RKO (cell line): ENCODE results near the gene MAD1L1.

Experiments
- DNase-seq: peaks from one replicate; pipeline ENCODE4 v3.0.0-alpha.2; 2016; ENCODE audit warnings: low spot score

The MAD1L1 gene

DNA sequence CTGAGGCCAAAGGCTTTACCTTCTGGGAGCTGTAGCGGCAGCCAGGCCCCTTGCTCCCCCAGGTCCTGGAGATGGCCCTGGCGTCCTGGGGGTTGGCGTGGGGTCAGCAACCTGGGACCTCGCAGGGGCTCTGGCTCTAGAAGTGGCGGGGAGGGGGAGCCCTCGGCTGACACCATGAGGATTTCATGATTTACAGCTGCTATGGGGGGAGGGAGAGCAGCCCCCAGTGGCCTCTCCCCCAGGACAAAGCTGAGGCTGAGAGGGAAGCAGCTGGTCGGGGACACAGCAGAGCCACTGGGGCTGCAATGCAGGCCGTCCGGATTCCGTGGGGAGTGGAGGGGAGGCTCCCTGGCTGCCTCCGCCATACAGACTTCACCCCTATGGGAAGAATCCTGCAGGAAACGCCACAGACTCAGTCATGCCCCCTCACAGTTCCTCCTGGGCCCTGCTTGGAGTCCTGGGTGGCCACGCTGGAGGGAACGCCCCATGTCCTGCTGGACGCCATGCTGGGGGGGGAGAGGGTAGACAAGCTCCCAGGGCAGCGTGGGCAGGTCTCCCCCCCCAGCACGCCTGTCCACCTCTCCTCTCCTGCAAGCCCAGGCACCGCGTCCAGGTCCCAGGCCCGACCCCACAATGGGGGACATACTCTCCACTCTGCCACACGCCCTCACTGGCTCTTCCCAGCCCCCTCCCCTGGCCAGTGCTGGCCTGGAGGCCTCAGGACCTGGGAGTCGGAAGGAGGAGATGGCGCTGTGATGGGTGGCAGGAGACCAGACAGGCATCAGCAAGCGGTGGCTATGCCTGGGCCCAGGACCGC lies 319.1 kb downstream of the MAD1L1 start:
- no peak for DNase-seq

DNA sequence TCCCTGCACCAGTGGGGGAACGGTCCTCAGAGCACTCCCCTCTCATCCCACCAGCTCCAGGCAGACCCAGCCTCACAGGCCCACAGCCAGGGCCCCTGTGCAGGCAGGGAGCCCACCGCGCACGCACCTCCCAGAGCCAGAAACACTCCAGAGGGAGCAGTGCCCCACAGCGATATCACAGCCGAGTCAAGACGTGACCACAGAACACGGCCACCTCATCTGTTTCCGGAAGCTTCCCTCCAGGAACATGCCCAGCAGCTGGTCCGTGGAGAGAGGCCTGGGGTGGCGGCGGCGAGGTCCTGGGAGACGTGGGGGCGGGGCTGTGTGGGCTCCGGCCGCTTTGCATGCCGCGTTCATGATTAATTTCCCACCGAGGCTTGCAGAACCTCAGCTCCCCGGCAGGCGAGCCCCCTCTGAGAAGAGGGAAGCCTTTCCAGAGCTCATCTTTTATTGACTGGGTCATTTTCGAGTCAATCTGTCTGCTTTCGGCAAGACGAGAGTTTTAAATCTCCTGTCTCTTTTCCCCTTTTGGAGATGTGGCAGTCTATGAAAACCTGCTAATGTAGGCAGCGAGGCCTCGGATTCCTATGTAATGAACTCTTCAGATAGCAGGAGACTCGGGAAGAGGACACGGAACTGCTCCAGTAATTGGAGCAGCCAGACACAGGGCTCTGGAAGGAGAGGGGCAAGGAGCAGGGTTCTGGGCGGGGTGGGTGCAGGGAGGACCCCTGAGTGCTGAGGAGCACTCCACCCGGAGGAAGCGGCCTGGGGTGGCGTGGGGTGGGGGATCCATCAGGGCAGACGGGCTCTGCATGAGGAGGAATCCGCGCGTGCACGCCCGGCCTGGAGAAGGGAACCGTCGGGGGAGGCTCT lies 319.9 kb downstream of the MAD1L1 start:
- no peak for DNase-seq

DNA sequence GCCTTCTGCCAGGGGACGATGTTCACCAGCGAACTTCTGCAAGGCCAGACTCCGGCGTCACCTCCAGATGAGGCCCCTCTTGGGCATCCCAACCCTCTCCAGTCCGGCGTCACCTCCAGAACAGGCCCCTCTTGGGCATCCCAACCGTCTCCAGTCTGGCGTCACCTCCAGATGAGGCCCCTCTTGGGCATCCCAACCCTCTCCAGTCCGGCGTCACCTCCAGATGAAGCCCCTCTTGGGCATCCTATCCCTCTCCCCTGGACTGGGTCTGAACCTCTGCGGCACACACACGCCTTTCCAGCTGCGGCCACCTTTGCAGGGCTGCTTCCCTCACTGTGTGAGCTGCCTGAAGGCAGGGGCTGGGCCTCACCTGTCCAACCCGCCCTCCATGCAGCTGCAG lies 321.2 kb downstream of the MAD1L1 start:
- DNase-seq, result no peak

DNA sequence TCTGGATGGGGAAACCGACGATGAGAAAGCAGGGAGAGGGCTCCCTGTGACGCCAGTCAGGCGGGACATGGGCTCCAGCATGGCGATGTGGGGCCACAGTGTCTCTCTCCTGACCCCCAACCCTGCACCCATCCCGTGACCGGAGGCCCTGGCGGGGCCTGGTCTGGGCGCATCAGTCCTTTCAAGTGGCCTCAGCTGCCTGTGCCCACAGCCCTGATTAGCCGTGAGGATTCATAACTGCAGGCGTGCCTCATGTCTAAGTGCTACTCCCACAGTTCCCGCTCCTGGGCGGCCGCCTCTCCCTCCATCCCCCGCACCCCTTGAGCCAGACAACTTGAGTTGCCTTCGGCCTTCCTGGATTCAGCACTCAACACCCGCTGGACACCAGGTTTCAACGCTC lies 321.9 kb downstream of the MAD1L1 start:
- no peak for DNase-seq

DNA sequence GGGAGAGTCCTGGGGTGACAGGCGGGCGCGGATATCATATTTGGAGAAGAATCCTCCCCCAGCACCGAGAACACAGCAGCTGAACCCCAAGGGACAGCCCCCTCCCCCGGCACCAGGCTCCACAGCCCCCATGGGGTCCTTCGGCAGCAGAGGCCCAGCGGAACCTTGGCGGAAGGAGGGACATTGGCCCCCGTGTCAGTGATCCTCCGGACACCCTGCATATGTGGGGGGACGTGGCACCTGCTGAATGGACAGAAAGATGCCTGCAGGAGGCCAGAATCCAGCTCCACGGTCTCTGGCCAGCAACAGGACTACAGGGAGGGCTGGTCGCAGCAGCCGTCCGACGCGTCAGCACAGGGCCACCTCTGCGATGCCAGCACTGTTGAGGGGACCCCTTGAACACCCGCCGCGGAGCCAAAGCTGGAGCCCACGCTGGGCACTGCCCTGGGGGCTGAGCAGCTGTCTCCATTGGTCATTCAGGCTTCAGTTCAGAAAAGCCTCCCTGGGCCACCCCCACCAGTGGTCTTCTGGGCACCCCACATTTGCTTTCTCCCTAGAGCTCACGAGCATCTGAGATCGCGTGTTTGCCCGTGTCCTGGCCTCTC lies 322.6 kb downstream of the MAD1L1 start:
- DNase-seq, result no peak

DNA sequence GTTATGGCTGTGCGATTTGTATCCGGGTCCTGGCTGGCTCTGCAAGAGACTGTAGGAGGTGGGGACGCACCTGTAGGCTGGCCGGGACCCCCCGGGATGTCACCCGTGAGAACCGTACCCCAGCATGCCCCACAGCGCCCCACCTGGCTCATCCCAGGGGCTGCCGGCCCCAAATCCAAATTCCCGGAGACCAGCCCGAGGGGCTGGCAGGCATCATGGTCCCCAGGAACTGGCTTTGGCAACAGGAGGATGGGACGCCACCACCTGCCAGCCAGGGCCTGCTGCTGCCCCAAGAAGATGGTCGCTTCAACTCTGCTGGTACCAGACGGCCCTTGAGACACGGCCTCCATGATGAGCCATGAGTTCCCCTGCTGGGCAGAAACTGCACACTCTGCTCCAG lies 323.3 kb downstream of the MAD1L1 start:
- no peak for DNase-seq

DNA sequence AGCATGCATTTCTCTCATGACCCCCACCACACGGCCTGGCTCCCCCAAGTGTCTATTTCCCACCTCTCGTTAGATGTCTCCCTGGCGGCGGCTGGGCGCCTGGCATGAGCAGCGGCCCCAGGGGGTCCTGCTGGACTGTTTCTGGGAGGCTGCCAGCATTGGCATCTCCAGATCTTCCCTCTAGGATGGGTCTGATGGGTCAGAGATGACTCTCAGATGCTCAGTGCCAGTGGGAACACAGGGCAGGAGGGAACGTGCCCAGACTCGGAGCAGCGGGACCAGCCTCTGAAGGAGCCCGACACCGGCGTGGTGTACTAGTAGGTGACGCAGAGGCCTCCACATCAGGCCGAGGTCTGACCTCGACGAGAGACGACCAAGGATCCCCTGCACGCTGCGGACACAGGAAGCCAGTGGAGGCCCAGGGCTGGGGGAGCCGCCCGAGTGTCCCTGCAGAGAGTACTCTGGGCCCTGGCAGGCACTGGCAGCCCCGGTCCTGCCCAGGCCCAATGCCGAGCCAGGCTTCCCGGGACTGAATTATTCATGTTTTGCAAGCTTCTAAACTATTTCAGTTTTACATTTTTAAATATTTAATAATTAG lies 323.8 kb downstream of the MAD1L1 start:
- no peak for DNase-seq

DNA sequence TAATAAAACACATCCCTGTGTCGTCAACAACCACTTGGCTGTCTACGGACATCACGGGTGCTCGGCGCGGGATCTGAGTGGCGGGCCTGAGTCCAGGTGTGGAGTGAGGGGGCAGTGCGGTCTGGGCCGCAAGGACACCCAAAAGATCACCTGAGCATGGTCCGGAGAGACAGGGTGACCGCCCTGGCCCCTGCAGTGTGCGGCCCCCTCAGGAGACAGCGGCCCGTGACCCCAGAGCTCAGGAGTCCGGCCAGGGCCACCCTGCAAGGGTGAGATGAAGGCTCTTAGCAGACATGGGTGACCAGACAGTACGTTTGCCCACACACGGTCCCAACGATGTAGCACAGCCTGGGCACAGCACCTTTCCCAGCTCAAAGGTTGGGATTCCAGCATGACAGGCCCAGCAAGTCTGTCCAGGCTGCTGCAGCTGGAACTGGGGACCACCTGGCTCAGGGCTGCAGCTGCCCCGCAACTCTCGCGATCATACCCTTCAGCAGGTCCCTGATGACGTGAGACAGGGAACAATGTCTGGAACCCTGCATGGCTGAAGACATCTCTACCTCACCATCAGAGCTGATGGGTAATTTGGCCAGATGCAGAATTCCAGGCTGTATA lies 324.9 kb downstream of the MAD1L1 start:
- DNase-seq, result no peak

DNA sequence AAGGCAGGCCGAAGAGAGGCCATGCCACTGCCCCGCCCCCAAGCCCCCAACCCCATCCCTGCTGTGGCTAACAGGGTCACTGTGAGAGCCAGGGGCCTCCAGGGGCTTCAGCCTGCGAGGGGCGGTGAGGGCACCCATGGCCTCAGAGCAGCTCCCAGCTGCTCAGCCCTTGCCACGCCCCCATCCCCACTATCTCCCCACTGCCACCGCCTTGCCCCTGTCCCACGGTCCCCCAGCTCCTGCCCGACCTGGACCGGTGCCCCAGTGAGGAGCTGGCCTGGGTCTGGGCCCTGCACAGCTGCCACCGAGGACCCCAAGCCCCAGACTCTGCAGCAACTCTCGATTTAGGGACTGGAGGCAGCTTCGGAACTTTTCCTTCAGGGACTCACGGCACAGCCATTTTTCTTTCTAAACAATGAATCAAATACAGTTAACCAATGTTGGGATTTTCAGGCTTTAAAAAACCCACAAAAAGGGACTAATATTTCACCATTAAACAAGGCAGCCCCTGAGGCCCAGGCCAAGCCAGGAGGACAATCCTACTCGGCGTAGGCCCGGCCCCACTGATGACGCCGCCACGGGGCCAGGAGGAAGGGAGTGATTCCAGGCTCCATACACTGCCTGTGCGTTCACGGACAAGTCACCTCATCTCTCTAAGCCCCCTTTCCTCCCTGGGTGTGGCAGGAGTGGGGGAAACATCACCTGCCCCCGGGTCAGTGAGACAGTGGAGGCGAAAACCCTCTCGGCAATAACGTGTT lies 325.6 kb downstream of the MAD1L1 start:
- no peak for DNase-seq

DNA sequence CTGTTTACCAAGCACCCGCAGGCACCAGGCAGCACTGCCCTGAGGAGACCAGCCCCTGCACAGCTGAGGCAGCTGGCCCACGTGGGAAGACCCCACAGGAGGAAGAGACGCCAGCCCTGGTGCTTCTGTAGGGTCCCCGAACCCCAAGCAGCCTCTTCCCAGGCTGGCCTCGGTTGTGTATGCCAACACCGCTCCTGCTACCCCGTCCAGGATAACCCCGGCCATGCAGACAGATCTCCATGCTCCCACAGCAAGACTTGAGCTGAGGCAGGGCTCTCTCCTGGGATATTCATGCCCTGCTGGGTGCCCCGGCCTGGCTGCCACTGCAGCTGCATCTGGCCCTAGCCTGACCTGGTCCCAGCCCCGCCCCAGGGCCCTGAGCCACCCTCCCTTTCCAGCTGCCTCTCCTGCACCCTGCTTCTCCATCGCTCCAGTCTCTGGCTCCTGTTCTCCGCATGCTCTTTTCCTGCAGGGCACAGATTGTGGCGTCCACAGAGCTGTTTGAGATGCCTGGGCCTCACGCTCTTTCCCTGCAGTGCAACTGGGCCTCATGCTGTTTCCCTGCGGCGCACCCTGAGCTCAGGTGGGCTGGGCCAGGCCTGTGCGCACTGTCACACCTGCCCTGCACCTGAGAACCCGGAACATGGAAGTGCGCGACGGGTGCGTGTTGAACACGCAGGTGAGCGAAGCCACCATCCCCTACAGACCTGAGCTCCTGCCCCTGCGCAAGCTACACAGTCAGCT lies 326.5 kb downstream of the MAD1L1 start:
- no peak for DNase-seq

DNA sequence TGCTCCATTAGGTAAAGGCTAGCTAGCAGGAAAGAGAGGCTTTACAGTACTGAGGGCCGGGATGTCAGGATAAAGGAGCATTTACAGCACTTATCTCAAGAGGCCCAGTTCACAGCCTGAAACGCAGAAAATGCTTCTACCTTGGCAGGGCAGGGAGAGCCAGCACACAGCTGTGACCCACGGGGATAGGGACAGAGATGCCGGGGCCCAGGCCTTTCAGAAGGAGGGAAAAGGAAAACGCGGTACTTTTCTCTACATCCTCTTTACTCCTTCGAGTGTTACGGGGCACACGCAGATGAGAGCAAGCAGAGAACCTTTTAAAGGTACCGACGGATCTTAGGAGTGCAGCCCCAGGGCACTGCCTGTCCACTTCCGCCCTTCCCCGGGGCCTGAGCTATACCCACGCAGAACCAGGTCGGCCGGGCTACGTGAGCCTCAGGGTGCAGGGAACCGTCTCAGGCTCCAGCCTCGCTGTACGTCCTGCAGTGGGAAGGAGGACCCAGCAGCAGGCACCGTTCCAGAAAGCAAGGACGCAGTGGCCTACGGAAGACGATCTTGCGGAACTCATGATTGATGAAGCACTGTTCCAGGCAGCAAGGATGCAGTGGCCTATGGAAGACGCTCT lies 330.4 kb downstream of the MAD1L1 start:
- DNase-seq, result no peak

DNA sequence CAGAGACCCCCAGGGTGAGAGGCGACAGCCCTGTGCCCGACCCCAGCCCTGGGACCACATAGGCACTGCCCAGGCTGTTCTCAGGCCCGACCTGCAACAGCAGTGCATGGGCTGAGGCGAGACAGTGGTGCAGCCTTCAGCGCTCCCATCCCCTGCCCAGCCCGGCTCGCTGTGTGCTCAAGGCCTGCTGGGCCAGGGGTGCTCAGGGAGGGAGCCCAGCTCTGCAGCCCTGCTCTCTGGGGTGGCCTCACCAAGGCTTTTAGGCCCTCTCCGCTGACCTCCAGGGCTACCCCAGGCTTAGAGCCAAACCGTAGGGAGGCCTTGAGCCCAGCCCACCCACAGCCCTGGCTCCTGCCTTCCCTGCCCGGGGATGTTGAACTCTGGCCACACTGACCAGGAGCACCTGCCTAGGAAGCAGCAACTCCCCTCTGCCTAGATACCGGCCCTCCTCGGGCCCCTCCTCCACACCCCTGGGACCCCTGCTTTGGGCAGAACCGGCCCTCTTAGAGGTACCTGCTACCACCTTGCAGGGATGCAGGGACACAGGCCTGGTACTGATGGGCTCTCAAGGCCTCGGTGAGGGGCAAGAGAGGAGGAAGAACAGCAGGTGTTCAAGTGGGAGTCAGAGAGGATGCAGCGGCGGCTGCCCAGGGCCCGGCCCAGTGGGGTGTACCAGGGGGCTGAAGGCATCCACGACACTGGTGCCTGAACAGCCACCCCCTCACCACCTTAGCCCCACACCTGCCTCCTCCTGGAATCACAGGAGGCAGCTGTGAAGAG lies 331.1 kb downstream of the MAD1L1 start:
- DNase-seq, result no peak

DNA sequence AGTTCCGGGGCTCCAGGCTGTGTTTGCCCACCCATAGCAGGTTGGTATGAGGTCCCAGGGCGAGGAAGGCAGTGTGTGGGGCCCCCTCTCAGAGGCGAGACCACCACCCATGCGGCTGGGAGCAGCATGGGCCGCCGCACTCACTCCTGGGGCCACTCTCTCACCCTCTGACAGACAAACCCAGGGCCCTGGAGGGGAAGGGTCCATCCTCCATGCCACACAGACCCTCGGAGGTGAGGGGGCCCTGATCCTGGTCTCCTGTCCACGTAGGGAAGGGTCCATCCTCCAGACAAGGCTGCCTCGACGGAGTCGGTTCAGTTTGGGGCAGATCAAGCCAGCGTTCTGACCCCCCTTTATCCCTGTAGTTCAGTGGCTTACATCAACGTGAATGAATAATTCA lies 331.9 kb downstream of the MAD1L1 start:
- DNase-seq, result no peak

DNA sequence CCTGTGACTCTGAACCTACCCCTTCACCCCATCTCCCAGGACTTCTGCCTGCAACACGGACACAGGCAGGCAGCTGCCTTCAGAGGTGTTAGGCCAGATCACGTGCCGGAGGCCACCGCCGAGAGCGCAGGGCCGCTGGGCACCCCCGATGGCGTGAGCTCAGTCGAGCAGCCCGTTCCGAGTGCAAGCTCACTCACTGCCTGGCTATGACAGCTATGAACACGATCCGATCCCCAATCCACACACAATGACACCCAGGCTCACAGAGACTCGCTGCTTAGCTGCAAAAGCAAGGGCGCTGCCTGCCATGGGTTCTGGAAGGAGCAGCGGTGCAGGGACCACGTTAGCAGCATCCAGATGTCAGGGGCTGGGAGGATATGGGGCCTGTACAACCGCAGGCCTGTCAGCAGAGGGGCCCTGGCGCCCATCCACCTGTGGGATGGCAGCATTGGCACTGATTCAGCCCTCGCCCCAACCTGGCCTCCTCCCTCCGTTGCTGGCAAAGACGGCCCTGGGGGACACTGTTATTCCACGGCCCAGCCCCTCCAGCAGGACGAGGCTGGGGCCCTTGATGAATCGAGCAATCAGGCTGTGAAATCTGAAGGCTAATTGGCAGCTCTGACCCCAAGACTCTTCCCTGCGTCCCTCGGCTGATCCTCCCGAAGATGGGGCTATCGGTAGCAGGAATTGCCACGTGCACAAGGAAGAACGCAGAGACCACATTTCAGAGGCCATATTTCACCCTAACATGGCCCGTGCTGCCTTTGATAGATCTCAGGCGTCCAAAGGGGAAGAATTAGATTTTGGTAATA lies 332.6 kb downstream of the MAD1L1 start:
- no peak for DNase-seq

DNA sequence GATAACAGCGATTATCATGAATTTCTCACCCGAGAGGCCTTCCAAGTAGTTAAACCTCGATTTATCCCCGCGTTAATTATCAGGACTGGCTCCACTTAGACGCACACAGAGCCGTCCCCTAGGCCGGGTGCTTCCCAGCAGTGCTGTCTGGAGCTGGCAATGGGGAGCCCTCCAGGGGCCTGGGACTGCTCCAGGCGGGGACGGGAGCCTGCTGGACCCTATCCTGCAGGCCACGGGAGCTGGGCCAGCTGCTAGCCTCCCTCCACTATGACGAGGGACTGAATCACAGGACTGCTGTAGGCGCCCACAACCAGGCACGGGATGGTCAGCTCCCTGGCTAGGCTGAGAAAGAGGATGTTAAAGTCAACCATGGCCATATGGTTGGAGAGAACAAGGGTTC lies 333.5 kb downstream of the MAD1L1 start:
- DNase-seq, result peak; percentile 14

DNA sequence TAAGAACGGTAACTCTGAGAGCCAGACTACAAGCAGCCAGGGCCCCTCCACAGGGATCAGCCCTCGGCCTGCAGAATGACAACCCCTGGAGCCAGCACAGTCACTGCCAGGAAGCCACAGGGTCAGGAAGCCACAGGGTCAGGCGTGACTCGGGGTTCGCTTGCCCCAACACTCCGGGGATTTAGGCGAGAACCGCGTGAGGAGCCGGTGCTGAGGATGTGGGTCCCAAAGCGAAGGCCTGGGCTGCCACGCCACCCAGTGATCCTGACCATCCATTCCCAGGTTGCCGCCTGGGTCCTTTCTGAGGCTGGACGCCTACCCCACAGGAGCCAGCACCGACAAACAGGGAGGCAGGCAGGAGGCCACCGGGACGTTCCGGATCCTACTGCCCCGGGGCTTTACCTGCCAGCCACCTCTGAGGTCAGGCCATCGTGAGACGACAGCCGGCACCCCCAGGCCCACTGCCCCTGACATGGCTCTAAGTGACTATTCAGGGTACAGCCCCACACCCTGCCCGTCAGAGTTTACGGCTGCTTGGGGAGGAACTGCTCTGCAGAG lies 334.0 kb downstream of the MAD1L1 start:
- DNase-seq, result no peak

DNA sequence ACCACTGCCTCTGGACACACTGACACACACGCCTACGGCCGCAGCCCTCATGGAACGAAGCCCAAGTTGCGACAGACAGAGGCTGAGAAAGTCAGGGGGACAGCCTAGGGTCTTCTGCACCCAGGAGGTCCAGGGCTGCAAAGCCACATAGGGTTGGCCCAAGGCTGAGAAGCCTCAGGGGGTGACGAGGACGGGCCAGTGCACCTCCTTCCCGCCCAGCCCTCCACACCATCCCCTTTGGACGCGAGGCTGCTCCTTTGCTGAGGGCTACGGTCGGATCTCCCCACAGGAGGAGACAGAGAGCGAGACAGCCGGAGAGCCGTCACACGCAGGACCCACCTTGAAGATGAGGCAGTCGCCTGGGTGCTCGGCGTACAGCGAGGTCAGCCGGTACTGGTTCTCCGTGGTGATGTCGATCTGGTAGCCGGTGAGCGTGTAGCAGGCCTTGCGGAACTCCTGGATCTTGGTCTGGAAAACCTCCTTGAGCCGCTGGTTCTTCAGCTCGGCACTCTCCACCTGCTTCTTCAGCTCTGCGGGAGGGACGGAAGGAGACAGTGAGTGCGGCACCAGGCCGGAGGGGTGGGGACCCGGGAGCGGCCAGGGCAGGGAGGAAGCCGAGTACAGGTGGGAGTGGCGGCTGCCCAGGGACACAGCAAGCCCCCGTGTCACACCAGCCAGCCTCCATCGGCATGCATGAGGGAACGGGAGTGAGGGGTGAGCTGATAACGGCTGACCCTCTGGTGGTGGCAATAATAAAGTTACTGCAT lies 334.7 kb downstream of the MAD1L1 start:
- DNase-seq, result no peak
